Esophagus (tissue), 2 donors: ENCODE results near the gene MPHOSPH9. TPM values are rescaled to one million over a fixed set of nuclear protein-coding genes. Genes with fewer than 3 reads are reported as not detected.

Source experiments
- H3K27ac ChIP-seq, 2 donors: one replicate each; pipeline ENCODE4 v1.5.1; 2013; ENCODE audit warnings: low read depth in 2 of 2, mild to moderate bottlenecking in 2 of 2, inconsistent platforms in 1 of 2, low read length in 1 of 2, moderate library complexity in 1 of 2
- H3K27me3 ChIP-seq, 2 donors: one replicate each; pipeline ENCODE4 v1.6.1; 2013; ENCODE audit warnings: low read length in 2 of 2, control low read depth in 1 of 2, mild to moderate bottlenecking in 1 of 2; ENCODE audit not compliant: insufficient read depth in 2 of 2, control insufficient read depth in 1 of 2
- H3K36me3 ChIP-seq, 2 donors: one replicate each; pipeline ENCODE4 v1.6.1; 2013; ENCODE audit warnings: low read length in 1 of 2; ENCODE audit not compliant: control insufficient read depth in 2 of 2, insufficient read depth in 2 of 2
- H3K4me1 ChIP-seq, 2 donors: one replicate each; pipeline ENCODE4 v1.6.1; 2013; ENCODE audit warnings: low read length in 1 of 2; ENCODE audit not compliant: control insufficient read depth in 2 of 2, insufficient read depth in 2 of 2
- H3K4me3 ChIP-seq, 2 donors: one replicate each; pipeline ENCODE4 v1.5.1; 2013; ENCODE audit warnings: low read length in 2 of 2, mild to moderate bottlenecking in 2 of 2, low read depth in 1 of 2, moderate library complexity in 1 of 2
- H3K9me3 ChIP-seq, 2 donors: one replicate each; pipeline ENCODE4 v1.6.1; 2013; ENCODE audit warnings: mild to moderate bottlenecking in 2 of 2, low read depth in 1 of 2, low read length in 1 of 2, moderate library complexity in 1 of 2; ENCODE audit not compliant: control insufficient read depth in 2 of 2, insufficient read depth in 1 of 2
- WGBS, 2 donors: extraction: QIAGEN DNeasy Blood & Tissue Kit; methylation state at CpG; one replicate each; pipeline ENCODE4 v1.1.7; 2013; 5-methylcytosine and 5-hydroxymethylcytosine counted together
- polyA plus RNA-seq, 2 donors: library from polyadenylated mRNA; stranded (reverse); fragments of 200-250 nt; gene quantifications; one replicate each; pipeline ENCODE4 v1.2.3, GENCODE V29; 2013
- donor health status: healthy with polysubstance abuse.
- donor health status: Bipolar disorder and iron deficiency.

The MPHOSPH9 gene
- polyA plus RNA-seq, 2 donors = 3.9 to 4.0 TPM

GRCh38 chr12:123127182-123127495 lies 105.8 kb downstream of the MPHOSPH9 start:
- Histone ChIP-seq H3K27me3 (no peaks in the 10 kb centered on the region), H3K36me3 (no peaks in the 10 kb centered on the region), H3K4me1 (peaks cover 8 to 13% of the 10 kb centered on the region in 2 donors), H3K4me3 (no peak overlapping the region), H3K27ac (peak overlapping the region; percentile 9 to 47), H3K9me3 (no peaks in the 10 kb centered on the region)
- 93 to 94% methylated on average over 6 of the region's 6 CpGs for WGBS, 2 donors

GRCh38 chr12:123126294-123127181 lies 106.4 kb downstream of the MPHOSPH9 start:
- no peaks in the 10 kb centered on the region for H3K36me3 ChIP-seq
- no peaks in the 10 kb centered on the region for H3K9me3 ChIP-seq
- H3K4me3 ChIP-seq = no peak overlapping the region
- WGBS, 2 donors = 59 to 68% methylated on average over 6 of the region's 6 CpGs
- H3K27me3 ChIP-seq = no peaks in the 10 kb centered on the region
- peaks cover 2 to 9% of the 10 kb centered on the region in 2 donors for H3K4me1 ChIP-seq
- H3K27ac ChIP-seq = peak overlapping the region; percentile 9 to 47

DNA sequence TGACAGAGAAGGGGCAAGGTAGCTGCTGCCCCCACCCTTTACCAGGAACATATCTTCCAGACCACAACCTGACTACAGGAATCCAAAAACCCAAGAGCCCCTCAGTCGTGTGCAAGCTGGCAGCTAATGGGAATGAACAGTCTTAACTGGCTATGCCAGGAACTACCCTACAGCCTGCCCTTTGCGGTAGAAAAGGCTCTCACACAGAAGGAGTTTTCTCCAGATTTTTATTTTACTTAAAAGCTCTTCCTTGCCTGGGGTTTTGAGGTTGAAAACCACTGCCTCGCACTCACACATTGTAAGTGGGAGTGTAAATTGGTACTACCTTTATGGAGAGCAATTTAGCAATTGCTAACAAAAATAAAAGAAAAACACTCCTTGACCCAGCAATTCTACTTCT lies 110.3 kb downstream of the MPHOSPH9 start:
- H3K4me3 ChIP-seq = no peak overlapping the region
- H3K4me1 ChIP-seq = peaks cover 3 to 8% of the 10 kb centered on the region in 2 donors
- no peaks in the 10 kb centered on the region for H3K27me3 ChIP-seq
- H3K9me3 ChIP-seq = no peaks in the 10 kb centered on the region
- 90 to 94% methylated on average over 3 of the region's 3 CpGs for WGBS, 2 donors
- no peaks in the 10 kb centered on the region for H3K36me3 ChIP-seq
- no peak overlapping the region for H3K27ac ChIP-seq

GRCh38 chr12:123121670-123122069 lies 111.3 kb downstream of the MPHOSPH9 start:
- Histone ChIP-seq H3K36me3 (no peaks in the 10 kb centered on the region), H3K27me3 (no peaks in the 10 kb centered on the region), H3K4me3 (no peak overlapping the region), H3K4me1 (peaks cover 5 to 6% of the 10 kb centered on the region in 2 donors), H3K9me3 (no peaks in the 10 kb centered on the region), H3K27ac (no peak overlapping the region)
- 90% methylated on average over 6 of the region's 6 CpGs for WGBS, 2 donors

DNA sequence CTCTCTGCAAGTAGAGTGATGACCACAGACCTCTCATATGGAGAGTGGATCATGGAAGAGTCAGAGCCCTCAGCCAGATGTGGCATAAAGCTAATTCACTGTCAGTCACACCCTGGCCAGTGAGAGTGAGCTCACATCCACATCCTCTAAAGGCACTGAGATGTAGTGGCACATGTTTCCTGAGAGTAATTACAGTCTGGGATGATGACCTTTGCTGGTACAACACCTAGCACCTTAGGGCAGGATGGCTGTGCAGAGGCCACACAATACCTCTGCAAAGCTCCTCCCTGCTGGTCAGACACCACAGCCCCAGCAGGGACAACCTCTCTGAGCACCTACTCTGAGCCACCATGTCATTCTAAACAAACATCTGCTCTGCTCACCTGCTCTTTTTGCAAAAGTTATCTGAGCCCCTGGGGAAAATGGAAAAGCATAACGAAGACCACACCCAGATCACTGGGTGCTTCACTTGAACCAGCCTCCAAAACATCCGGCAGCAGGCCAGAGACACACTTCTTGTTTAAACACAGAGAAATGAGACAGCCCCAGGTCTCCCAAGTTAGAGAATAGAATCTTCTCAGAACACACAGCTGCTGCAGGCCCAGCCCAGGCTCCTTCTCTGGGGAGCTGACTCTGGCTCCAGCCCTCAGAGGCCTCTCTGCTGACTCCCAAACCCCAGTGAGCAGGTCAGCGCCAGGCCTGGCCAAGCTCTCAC lies 112.3 kb downstream of the MPHOSPH9 start:
- 39 to 56% methylated on average over 3 of the region's 3 CpGs for WGBS, 2 donors
- H3K27ac ChIP-seq = peak overlapping the region in 1 of 2 donors; percentile 42
- H3K27me3 ChIP-seq = no peaks in the 10 kb centered on the region
- H3K4me3 ChIP-seq = no peak overlapping the region
- peaks cover 5 to 11% of the 10 kb centered on the region in 2 donors for H3K4me1 ChIP-seq
- H3K9me3 ChIP-seq = no peaks in the 10 kb centered on the region
- H3K36me3 ChIP-seq = no peaks in the 10 kb centered on the region

DNA sequence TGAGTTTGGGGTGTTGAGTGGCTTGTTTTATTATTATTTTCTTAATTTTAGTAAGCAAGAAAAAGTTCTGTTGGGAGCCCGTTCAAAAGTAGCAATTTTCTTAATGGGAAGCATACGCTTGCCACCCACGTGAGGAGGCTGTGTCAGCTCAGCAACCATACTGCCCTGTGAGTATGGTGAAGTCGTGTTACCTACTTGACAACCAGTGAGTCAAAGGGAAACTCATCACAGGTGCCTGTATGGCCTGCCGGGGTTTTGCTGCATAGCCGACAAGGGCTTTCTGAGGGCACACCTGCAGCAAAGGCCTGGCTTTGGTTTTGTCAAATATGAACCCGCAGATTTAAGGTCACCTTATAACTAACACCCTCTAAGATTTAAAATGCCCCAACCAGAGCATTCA lies 113.1 kb downstream of the MPHOSPH9 start:
- Histone ChIP-seq H3K27ac (no peak overlapping the region), H3K27me3 (no peaks in the 10 kb centered on the region), H3K4me1 (peaks cover 6 to 14% of the 10 kb centered on the region in 2 donors), H3K4me3 (no peak overlapping the region), H3K9me3 (no peaks in the 10 kb centered on the region), H3K36me3 (no peaks in the 10 kb centered on the region)
- WGBS, 2 donors = 86 to 88% methylated on average over 7 of the region's 7 CpGs

DNA sequence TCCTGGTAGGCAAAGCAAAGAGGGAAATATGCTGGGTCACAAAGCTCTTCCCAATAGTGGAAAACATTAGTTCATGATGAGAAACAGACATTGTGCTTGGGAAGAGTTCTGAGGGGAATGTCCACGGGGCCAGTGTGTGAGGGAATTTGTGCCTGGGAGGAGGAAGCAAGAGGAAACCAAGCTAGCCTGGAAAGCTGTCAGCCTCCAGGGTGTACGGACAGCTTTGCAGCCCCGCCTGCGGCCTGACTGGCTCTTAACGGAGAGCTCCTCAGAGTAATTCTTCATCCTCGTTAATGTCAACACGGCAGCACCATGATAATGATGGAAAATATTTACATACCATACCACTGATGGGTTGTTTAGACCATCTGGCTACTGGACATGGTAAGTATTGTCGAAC lies 114.4 kb downstream of the MPHOSPH9 start:
- H3K27me3 ChIP-seq = no peaks in the 10 kb centered on the region
- H3K4me1 ChIP-seq = peaks cover 9 to 19% of the 10 kb centered on the region in 2 donors
- no peaks in the 10 kb centered on the region for H3K9me3 ChIP-seq
- H3K27ac ChIP-seq = peak overlapping the region in 1 of 2 donors; percentile 53
- 75 to 77% methylated on average over 8 of the region's 8 CpGs for WGBS, 2 donors
- H3K36me3 ChIP-seq = no peaks in the 10 kb centered on the region
- H3K4me3 ChIP-seq = no peak overlapping the region

DNA sequence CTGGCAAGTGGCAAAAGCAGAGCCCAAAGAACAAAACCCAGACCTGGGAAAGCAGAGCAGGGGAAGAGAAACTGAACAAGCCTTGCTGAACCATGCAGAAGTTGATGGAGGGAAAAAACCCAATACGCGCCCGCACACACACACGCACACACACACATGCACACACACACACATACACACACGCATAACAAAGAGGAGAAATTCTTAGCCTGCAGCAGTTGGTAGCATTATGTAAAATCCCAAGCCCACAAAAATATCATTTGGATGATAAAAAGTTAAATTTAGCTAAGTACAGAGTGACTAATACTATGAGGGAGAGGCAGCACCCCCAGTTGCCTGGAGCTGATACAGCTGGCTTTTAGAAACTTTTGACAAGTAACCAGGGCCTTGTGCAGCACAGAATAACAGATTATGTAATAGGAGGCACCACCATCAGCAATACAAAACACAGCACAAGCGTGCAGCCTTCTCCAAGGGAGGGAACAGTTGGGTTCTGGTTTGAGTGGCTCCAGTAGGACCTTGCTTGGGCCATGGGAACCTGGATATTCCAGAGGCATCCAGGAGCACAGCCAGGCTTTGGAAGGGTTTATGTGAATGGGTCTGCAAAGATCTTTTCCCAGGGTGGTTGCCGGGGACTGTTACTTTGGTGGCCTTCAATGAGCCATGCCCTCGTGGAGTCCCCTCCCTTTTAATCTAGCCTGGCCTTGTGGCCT lies 117.4 kb downstream of the MPHOSPH9 start:
- H3K4me1 ChIP-seq = peaks cover 13 to 16% of the 10 kb centered on the region in 2 donors
- H3K9me3 ChIP-seq = no peaks in the 10 kb centered on the region
- H3K36me3 ChIP-seq = no peaks in the 10 kb centered on the region
- peak overlapping the region; percentile 49 to 85 for H3K27ac ChIP-seq
- no peak overlapping the region for H3K4me3 ChIP-seq
- no peaks in the 10 kb centered on the region for H3K27me3 ChIP-seq
- 32 to 48% methylated on average over 8 of the region's 8 CpGs for WGBS, 2 donors

DNA sequence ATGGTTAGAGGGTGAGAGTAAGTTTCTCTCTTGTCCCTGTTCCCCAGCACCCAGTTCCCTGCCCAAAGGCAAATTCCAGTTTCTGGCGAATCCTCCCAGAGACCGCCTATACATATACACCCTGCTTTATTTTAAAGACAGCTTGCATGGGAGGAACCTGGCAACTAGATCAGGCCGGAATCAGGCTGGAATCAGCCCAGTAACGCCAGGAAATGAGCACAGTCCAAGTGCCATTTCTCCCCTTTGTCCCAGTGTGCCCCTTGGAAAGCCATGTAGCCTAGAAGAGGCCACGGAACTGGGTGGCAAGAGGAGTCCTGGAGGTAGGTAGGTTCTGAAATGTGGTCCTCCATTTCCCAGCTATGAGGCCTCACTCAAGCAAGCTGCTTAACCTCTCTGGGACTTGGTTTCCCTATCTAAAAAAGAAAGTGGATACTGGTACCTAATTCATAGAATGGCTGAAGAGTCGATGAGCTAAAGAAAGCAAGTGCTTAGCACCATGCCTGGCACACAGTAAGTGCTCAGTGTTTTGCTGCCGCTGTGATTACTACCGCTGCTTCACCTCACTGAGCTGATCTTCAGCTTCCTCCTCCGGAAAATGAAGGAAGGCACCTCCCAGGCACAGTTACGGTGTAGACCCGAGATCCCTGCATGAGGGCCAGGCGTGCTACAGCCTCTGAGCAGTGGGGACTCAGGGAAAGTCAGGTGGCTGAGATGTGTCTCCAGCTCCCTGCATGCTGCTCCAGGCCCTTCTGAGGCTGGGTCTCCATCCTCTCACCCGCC lies 118.4 kb downstream of the MPHOSPH9 start:
- 62 to 75% methylated on average over 13 of the region's 13 CpGs for WGBS, 2 donors

More for the DNA sequence above, 118.4 kb downstream of the MPHOSPH9 start:
- no peak overlapping the region for H3K4me3 ChIP-seq
- peaks cover 13 to 16% of the 10 kb centered on the region in 2 donors for H3K4me1 ChIP-seq
- H3K9me3 ChIP-seq = no peaks in the 10 kb centered on the region
- H3K36me3 ChIP-seq = no peaks in the 10 kb centered on the region
- no peaks in the 10 kb centered on the region for H3K27me3 ChIP-seq
- H3K27ac ChIP-seq = peak overlapping the region; percentile 49 to 85
